T-helper 2 cell treated with Interferon-gamma antibody and Interleukin-4, amounts not matched to agents 5 μg/mL and 100 μg/mL, for 36 hours (primary cell): ENCODE measurements around the gene AKTIP.
"Not testable (repeated sequence)": the region's sequence is repeated elsewhere in the genome, so short reads cannot be mapped to it uniquely, and the experiment has no call there.

ENCODE experiments used
- DNase-seq: peaks from one replicate; pipeline ENCODE4 v3.0.0; 2021; ENCODE audit warnings: low spot score
- H3K27ac Mint-ChIP-seq: one replicate; pipeline ENCODE4 v1.8.0; 2021; ENCODE audit warnings: mild to moderate bottlenecking, mixed read lengths
- H3K27me3 Mint-ChIP-seq: one replicate; pipeline ENCODE4 v1.8.0; 2021; ENCODE audit warnings: low read depth, mixed read lengths
- H3K36me3 Mint-ChIP-seq: one replicate; pipeline ENCODE4 v1.8.0; 2021; ENCODE audit warnings: low read depth, mixed read lengths
- H3K4me1 Mint-ChIP-seq: one replicate; pipeline ENCODE4 v1.8.0; 2021; ENCODE audit warnings: low read depth, mixed read lengths
- H3K4me3 Mint-ChIP-seq: one replicate; pipeline ENCODE4 v1.8.0; 2022; ENCODE audit warnings: mild to moderate bottlenecking, moderate library complexity, mixed read lengths
- H3K9me3 Mint-ChIP-seq: one replicate; pipeline ENCODE4 v1.8.0; 2021; ENCODE audit warnings: mixed read lengths

AKTIP gene

DNA sequence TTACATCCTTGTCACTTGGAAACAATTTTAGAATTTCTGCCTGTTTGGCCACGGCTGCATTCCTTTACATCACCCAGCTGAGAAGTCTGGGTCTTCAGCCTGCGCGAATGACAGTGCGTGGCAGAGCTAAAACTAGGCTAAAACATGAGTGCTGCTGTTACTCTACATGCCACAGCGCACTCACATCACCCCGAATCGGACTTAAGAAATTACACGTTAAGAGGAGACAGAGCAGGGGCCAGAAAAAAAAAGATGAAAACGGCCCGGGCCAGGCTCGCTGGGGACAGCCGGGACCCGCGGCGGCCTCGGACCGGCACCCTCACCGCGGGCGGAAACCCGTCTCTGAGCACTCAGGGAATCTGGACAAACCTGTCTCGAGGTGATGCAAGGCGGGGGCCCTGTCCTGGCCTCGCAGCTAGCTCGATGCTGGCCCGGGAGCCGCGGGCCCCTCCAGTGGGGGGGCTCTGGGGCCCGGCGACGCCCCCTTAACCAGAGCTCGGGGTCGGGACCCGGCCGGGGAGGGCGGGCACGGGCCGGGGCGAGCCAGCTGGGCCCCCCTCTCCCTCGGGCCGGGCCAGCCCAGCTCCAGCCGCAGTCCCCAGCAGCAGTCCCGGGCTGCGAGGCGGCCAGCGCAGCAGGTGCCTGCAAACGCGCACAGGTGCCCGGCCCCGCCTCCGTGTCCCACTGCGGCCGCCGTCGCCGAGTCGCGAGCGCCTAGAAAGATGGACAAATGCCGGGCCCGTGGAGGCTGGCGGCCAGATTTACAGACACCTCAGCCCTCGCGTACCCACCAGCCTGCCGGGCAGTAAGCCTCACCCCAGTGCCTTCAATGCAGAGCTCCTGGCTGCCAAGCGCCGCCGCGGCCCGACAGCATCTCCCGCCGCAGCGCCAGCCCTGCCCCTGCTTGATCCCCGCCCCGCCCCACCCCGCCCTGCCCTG is at the start of gene AKTIP:
Gene AKTIP, minus strand, starts transcription at position 879 of the 939 bp plus-strand sequence. CDS start 2,950 bp downstream, outside the sequence.
- peaks cover 27% of the 10 kb centered on the region for H3K36me3 Mint-ChIP-seq
- H3K9me3 Mint-ChIP-seq, result no peaks in the 10 kb centered on the region
- DNase-seq, result no peak
- H3K4me3 Mint-ChIP-seq, result peak within 1 kb of the TSS; percentile 95
- H3K4me1 Mint-ChIP-seq, result peaks cover 44% of the 10 kb centered on the region
- H3K27me3 Mint-ChIP-seq, result no peaks in the 10 kb centered on the region
- peak within 1 kb of the TSS; percentile 88 for H3K27ac Mint-ChIP-seq

DNA sequence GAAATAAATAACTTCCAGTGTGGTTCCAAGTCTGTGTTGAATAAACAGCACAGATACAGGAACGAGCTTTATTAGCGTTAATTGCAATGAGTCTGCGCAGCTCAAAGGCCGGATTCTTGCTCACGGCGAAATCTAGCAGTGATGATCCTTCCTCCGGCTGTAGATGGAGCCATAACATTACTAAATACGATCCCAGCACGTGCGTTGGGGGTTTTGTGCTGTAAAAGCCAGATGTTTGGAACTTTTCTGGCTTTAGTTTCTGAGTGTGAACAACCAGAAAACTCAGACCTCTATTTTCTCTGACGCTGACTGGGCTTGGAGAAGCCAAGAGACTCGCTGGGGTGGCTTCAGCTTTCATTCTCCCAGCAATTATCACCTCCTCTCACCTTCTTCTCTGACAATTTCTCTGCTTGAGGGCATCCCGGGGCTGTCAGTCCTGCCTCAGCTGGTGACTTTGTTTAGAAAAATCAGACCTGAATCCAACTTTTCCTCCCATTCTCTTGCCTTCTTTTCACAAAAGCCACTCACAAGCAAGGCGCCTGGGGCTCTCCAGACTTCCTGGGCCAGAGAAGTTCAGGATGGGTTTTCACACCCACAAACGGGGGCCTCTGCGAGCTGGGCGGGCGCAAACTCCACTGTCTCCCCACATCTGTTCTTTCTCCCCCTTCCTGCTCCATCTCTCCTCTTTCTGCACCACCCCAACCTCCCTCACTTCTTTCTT is 47.1 kb upstream of the AKTIP start:
- no peaks in the 10 kb centered on the region for H3K9me3 Mint-ChIP-seq
- H3K36me3 Mint-ChIP-seq, result no peaks in the 10 kb centered on the region
- DNase-seq, result peak; percentile 19
- no peak overlapping the region for H3K27ac Mint-ChIP-seq
- peaks cover 29% of the 10 kb centered on the region for H3K4me1 Mint-ChIP-seq
- no peak overlapping the region for H3K4me3 Mint-ChIP-seq
- H3K27me3 Mint-ChIP-seq, result peaks cover 23% of the 10 kb centered on the region

DNA sequence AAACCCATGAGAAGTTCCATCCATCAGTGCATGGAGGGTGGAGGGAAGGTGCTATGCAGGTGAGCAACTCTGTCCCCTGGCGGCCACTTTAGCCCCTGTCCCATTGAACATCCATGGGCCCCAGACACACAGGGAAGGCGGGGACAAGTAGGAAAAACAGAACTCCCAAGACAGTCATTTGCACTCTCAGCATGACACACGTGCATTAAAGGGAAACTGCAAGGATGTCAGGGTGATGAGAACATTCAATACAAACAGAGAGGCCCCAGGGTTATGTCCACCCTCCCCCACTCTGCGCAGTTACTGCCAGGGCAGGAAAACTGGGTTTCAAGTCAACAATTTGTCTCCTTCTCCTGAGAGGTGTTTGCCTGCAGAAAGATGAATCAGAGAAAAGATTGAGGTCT is 44.0 kb upstream of the AKTIP start:
- Mint-ChIP-seq H3K9me3 (no peaks in the 10 kb centered on the region), H3K4me3 (no peak overlapping the region), H3K36me3 (no peaks in the 10 kb centered on the region), H3K4me1 (peaks cover 37% of the 10 kb centered on the region), H3K27ac (no peak overlapping the region), H3K27me3 (peaks cover 25% of the 10 kb centered on the region)
- no peak for DNase-seq

DNA sequence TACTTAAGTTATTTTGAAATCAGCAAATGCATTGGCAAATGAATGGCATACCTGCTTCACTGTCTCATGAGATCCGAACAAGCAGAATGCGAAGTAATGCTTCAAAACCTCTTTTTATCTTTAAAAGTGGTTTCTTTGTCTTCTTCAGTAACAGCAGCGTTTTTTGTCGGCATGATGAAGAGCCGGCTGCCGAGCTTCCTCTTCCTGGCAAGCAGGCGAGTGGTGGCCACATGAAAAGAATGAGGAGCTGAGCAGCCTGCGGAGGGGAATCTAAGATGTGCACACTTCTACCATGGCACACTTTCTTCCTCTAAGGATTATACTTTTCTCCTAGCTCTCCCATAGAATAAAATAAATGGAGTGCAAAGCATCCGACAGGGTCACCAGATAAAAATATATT is 42.4 kb upstream of the AKTIP start:
- H3K27ac Mint-ChIP-seq, result peak overlapping the region; percentile 16
- H3K4me3 Mint-ChIP-seq, result peak overlapping the region; percentile 39
- DNase-seq, result no peak
- H3K9me3 Mint-ChIP-seq, result no peaks in the 10 kb centered on the region
- H3K4me1 Mint-ChIP-seq, result peaks cover 34% of the 10 kb centered on the region
- peaks cover 22% of the 10 kb centered on the region for H3K27me3 Mint-ChIP-seq
- H3K36me3 Mint-ChIP-seq, result no peaks in the 10 kb centered on the region

DNA sequence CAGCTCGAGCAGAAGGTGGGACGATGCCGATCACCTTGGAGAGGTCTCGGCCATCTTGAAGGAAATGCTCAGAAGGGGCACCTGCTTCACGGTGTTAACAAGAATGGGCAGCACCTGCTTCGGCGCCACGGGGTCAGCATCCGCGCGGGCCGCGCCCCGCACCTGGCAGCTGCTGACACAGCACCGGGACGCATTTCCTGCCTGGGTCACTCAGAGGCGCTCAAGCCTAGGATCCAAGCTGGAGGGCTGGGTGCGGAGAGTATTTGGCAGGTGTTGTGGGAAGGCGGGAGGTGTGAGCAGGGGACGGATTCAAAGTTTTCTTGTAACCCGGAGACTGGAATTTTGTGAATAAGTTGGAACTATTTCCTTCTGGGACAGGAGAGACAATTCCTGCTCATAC is 39.3 kb upstream of the AKTIP start:
- H3K4me3 Mint-ChIP-seq, result no peak overlapping the region
- H3K27me3 Mint-ChIP-seq, result peaks cover 11% of the 10 kb centered on the region
- peaks cover 19% of the 10 kb centered on the region for H3K4me1 Mint-ChIP-seq
- no peaks in the 10 kb centered on the region for H3K36me3 Mint-ChIP-seq
- no peaks in the 10 kb centered on the region for H3K9me3 Mint-ChIP-seq
- no peak for DNase-seq
- H3K27ac Mint-ChIP-seq, result no peak overlapping the region

DNA sequence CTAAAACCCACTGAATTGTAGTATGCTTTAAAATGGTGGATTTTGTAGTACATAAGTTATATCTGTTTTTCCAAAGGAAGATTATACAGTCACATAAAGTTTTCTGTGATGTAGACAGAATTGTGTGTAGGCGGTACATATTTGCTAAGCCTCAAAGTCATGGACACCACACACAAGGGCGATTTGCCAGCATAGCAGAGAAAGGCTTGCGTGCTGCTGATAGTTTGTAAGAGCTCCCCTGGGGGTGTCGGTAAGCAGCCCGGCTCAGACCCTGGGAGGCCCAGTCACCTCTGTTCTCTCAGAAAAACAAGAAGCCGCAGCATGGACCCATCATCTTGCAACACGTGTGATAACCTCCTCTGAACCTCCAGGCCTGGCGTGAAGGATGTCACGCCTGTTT is 38.3 kb upstream of the AKTIP start:
- Mint-ChIP-seq H3K27me3 (peaks cover 8% of the 10 kb centered on the region), H3K9me3 (no peaks in the 10 kb centered on the region), H3K4me3 (no peak overlapping the region), H3K4me1 (peaks cover 13% of the 10 kb centered on the region), H3K36me3 (no peaks in the 10 kb centered on the region), H3K27ac (no peak overlapping the region)
- no peak for DNase-seq

DNA sequence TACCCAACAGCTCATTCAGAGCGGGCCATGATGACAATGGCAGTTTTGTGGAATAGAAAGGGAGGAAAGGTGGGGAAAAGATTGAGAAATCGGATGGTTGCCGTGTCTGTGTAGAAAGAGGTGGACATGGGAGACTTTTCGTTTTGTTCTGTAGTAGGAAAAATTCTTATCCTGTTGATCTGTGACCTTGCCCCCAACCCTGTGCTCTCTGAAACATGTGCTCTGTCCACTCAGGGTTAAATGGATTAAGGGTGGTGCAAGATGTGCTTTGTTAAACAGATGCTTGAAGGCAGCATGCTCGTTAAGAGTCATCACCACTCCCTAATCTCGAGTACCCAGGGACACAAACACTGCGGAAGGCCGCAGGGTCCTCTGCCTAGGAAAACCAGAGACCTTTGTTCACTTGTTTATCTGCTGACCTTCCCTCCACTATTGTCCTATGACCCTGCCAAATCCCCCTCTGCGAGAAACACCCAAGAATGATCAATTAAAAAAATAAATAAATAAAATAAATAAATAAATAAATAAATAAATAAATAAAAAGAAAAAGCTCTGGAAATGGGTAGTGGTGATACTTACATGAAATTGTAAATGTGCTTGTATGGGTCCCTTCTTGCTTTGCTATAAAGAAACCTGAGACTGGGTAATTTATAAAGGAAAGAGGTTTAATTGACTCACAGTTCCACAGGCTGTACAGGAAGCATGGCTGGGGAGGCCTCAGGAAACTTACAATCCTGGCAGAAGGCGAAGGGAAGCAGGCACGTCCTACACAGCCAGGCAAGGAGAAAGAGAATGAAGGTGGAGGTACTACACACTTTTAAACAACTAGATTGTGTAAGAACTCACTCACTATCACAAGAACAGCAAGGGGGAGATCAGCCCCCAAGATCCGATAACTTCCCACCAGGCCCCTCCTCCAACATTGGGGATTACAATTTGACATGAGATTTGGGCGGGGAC is 37.0 kb upstream of the AKTIP start:
- DNase-seq, H3K27ac Mint-ChIP-seq, H3K9me3 Mint-ChIP-seq, H3K36me3 Mint-ChIP-seq, H3K27me3 Mint-ChIP-seq, H3K4me3 Mint-ChIP-seq: not testable (repeated sequence)
- H3K4me1 Mint-ChIP-seq, result peaks cover 14% of the 10 kb centered on the region

DNA sequence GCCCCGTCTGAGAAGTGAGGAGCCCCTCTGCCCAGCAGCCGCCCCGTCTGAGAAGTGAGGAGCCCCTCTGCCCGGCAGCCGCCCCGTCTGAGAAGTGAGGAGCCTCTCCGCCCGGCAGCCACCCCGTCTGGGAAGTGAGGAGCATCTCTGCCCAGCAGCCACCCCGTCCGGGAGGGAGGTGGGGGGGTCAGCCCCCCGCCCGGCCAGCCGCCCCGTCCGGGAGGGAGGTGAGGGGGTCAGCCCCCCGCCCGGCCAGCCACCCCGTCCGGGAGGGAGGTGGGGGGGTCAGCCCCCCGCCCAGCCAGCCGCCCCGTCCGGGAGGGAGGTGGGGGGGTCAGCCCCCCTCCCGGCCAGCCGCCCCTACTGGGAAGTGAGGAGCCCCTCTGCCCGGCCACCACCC is 36.3 kb upstream of the AKTIP start:
- not testable (repeated sequence) for DNase-seq, H3K36me3 Mint-ChIP-seq, H3K27me3 Mint-ChIP-seq, H3K9me3 Mint-ChIP-seq, H3K27ac Mint-ChIP-seq, H3K4me3 Mint-ChIP-seq
- peaks cover 11% of the 10 kb centered on the region for H3K4me1 Mint-ChIP-seq

DNA sequence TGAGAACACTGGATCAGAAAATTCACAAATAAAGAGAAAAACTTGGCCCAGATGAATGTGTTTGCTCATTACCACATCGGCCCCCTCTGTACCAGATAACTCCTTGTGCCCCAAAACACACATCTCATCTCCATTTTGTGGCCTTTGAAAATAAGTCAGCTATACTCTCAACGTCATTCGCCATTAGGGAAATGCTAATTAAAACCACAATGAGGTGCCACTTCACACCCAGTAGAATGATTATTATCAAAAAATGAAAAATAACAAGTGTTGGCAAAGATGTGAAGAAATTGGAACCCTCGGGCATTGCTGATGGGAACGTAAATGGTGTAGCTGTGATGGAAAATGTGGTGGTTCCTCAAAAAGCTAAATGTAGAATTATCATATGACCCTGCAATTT is 34.6 kb upstream of the AKTIP start:
- no peak overlapping the region for H3K4me3 Mint-ChIP-seq
- DNase-seq, result no peak
- no peaks in the 10 kb centered on the region for H3K9me3 Mint-ChIP-seq
- H3K27ac Mint-ChIP-seq, result no peak overlapping the region
- H3K27me3 Mint-ChIP-seq, result no peaks in the 10 kb centered on the region
- H3K4me1 Mint-ChIP-seq, result peaks cover 14% of the 10 kb centered on the region
- H3K36me3 Mint-ChIP-seq, result no peaks in the 10 kb centered on the region

DNA sequence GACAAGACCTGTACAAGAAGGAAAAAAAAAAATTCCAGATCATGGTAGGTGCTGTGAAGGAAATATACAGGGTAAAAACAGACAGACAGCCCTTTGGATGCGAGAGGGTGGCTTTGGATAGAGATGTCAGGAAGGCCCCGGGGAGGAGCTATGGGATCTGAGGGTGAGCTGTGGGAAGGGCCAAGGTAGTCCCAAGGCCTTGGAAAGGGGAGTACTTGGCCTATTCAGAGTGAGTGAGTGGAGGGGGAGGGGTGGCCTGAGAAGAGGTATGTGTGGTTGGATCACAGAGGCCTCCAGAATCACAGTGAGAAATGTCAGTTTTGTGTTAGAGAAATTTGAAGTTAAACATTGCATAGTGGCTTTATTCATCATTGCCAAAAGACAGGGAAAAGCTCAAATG is 31.2 kb upstream of the AKTIP start:
- Mint-ChIP-seq H3K27ac (no peak overlapping the region), H3K9me3 (no peaks in the 10 kb centered on the region), H3K4me1 (peaks cover 14% of the 10 kb centered on the region), H3K36me3 (no peaks in the 10 kb centered on the region), H3K27me3 (no peaks in the 10 kb centered on the region), H3K4me3 (no peak overlapping the region)
- no peak for DNase-seq

DNA sequence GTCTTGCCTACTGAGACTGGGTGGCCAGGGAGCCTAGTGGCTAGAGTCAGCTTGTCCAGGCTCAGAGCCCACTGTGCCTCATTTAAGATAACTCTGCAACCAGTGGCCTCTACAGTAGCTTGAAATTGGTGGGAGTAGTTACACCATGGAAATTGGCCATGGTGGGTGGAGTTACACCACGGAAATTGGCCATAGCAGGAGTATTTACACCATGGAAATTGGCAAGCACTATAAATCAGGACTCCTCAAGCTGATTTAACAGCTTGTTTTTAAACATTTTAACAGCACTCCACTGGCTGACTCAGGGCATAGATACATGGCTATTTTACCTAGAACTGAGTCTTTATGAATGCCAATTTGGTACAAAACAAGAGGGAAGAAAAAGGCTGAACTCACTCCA is 27.7 kb upstream of the AKTIP start:
- Mint-ChIP-seq H3K27me3 (no peaks in the 10 kb centered on the region), H3K4me3 (no peak overlapping the region), H3K9me3 (no peaks in the 10 kb centered on the region), H3K27ac (no peak overlapping the region), H3K36me3 (no peaks in the 10 kb centered on the region), H3K4me1 (peaks cover 14% of the 10 kb centered on the region)
- no peak for DNase-seq

DNA sequence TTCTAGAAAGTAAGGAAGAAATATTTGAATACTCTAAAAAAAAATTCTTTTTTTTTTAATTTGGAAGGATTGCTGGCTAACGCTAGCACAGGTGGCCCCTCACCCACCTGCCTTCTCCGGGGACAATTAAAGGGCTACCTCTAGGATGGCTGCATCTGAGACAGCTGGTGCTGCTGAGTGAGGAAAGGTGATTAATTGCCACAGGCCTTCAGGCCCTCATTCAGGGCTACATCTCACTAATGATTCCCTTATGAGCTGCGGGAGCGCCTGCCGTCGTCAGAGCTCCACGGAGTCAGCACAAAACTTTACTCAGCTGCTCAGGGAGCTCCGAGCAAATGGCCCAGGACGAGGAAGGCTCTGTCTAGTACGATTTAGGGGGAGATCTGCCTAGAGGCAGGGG is 27.0 kb upstream of the AKTIP start:
- peaks cover 11% of the 10 kb centered on the region for H3K4me1 Mint-ChIP-seq
- H3K36me3 Mint-ChIP-seq, result no peaks in the 10 kb centered on the region
- no peak overlapping the region for H3K4me3 Mint-ChIP-seq
- H3K27ac Mint-ChIP-seq, result no peak overlapping the region
- DNase-seq, result no peak
- no peaks in the 10 kb centered on the region for H3K9me3 Mint-ChIP-seq
- H3K27me3 Mint-ChIP-seq, result no peaks in the 10 kb centered on the region

DNA sequence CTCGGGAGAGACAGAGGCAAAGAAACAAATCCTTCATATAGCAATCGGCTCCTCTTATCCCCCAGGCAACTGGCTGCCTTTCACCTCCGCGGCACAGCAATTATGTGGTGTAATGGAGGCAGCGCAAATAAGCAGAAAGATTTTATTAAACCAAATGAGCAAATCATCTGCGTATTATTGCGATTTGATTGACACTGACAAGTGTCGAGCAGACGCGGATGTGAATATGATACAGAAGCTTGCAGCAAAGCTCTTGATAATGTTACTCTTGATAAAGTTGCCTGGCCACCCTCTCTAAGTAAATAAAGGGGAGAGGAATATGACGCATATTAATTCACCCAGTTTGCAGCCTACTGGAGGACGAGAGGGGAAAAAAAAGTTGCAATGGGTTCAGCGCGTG is 26.5 kb upstream of the AKTIP start:
- DNase-seq, result no peak
- Mint-ChIP-seq H3K36me3 (no peaks in the 10 kb centered on the region), H3K4me1 (peaks cover 9% of the 10 kb centered on the region), H3K27ac (no peak overlapping the region), H3K9me3 (no peaks in the 10 kb centered on the region), H3K4me3 (no peak overlapping the region), H3K27me3 (no peaks in the 10 kb centered on the region)
